Left ventricle myocardium superior (tissue), 1 donor: ENCODE data around the gene HMGXB3. TPM values are rescaled to one million over a fixed set of nuclear protein-coding genes. Genes with fewer than 3 reads are reported as not detected.
"Not testable (repeated sequence)": the region's sequence is repeated elsewhere in the genome, so short reads cannot be mapped to it uniquely, and the experiment has no call there.

ENCODE experiments used
- ATAC-seq: fragments of 200-7000 bp; cut with Tn5 transposase; one replicate; pipeline ENCODE4 v1.9.1; 2020; ENCODE audit warnings: mild to moderate bottlenecking, moderate library complexity
- DNase-seq: peaks from one replicate; pipeline ENCODE4 v3.0.0-alpha.2; 2020
- intact Hi-C: fragments of 100-400 bp; cut with micrococcal nuclease; formaldehyde crosslinking; loops from one replicate; pipeline ENCODE4 v1.11.0; 2022
- total RNA-seq: library from RNA; stranded (reverse); fragmentation: NEBNext Ultra II Directional; extraction: Animal tissue kit (Norgen Biotek cat#: 25700); gene quantifications from one replicate; pipeline ENCODE4 v1.2.1, GENCODE V29; 2021
- donor health status: DM: no; HTN: yes; CAD: no; lungs with severe emphysema.

Gene HMGXB3
- total RNA-seq, 1 donor from 2014 or later = 14.2 TPM

GRCh38 chr5:150077996-150078801 is 77.7 kb downstream of the HMGXB3 start:
- intact Hi-C loops = no loop called here
- ATAC-seq = no peak
- DNase-seq = no peak

- DNase-seq = no peak
- ATAC-seq = no peak
- intact Hi-C loops = no loop called here
Observed at GRCh38 chr5:150078802-150079689, 78.5 kb downstream of the HMGXB3 start.

- DNase-seq = no peak
- ATAC-seq = no peak
- intact Hi-C loops = no loop called here
Observed at GRCh38 chr5:150079909-150080461, 79.4 kb downstream of the HMGXB3 start.

- intact Hi-C loops = no loop called here
- no peak for ATAC-seq
- DNase-seq = no peak
Observed at GRCh38 chr5:150080696-150081435, 80.3 kb downstream of the HMGXB3 start.

GRCh38 chr5:150081541-150082283 is 81.2 kb downstream of the HMGXB3 start:
- ATAC-seq (peak; percentile 85), DNase-seq (peak; percentile 79)
- intact Hi-C loops = no loop called here

GRCh38 chr5:150082374-150082773 is 81.8 kb downstream of the HMGXB3 start:
- ATAC-seq = no peak
- intact Hi-C loops = no loop called here
- no peak for DNase-seq

GRCh38 chr5:150082889-150083288 is 82.3 kb downstream of the HMGXB3 start:
- ATAC-seq = peak; percentile 38
- intact Hi-C loops = no loop called here
- DNase-seq = no peak

- intact Hi-C loops, DNase-seq, ATAC-seq: not testable (repeated sequence)
Observed at GRCh38 chr5:150084754-150085153, 84.2 kb downstream of the HMGXB3 start.

- DNase-seq (no peak), ATAC-seq (no peak)
- intact Hi-C loops = no loop called here
Observed at GRCh38 chr5:150085191-150085912, 84.8 kb downstream of the HMGXB3 start.

GRCh38 chr5:150085950-150086715 is 85.6 kb downstream of the HMGXB3 start, which contains the start of gene CSF1R:
CSF1R (minus strand) TSS chr5:150086554; CDS start chr5:150086427, 127 bp downstream.
- intact Hi-C loops = no loop called here
- ATAC-seq (peak; percentile 34), DNase-seq (no peak)

GRCh38 chr5:150092159-150092787 is 91.7 kb downstream of the HMGXB3 start:
- no peak for ATAC-seq
- intact Hi-C loops = no loop called here
- no peak for DNase-seq

GRCh38 chr5:150097152-150097551 is 96.6 kb downstream of the HMGXB3 start:
- intact Hi-C loops = no loop called here
- ATAC-seq = no peak
- DNase-seq = no peak

- no peak for DNase-seq
- no peak for ATAC-seq
- intact Hi-C loops = no loop called here
Observed at GRCh38 chr5:150101023-150101422, 100.5 kb downstream of the HMGXB3 start.
